ENCODE data around the gene MS4A4E.
"Not testable (repeated sequence)": the region's sequence is repeated elsewhere in the genome, so short reads cannot be mapped to it uniquely, and the experiment has no call there.

DNA sequence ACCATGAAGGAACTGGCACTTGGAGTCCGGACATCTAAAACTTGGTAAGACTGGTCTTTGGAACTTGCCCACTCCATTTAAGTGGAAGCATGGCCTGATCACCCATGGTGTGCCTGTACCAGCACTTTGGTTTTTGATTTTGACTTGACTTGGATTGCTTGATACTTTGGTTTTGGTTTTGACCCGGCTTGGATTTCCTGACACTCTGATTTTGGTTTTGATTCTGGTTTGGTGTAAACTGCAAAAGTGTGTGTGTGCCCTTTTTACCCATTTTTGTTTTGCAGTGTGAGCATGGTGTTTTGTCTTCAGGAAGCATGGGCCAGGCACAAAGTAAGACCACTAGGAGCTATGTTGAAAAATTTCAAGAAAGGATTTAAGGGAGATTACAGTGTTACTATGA, 56.8 kb downstream of the MS4A4E start:
- TF ChIP-seq XBP1 (CRISPR knock-in tag; IDR thresholded peaks at IDR 0.05); FOXK1 (CRISPR knock-in tag; IDR thresholded peaks at IDR 0.05; ENCODE audit: borderline replicate concordance, low read depth); ZC3H13 (CRISPR knock-in tag; IDR thresholded peaks at IDR 0.05); TEAD2 (CRISPR knock-in tag; IDR thresholded peaks at IDR 0.05): not testable (repeated sequence)
- TF ChIP-seq, protein P1, sequence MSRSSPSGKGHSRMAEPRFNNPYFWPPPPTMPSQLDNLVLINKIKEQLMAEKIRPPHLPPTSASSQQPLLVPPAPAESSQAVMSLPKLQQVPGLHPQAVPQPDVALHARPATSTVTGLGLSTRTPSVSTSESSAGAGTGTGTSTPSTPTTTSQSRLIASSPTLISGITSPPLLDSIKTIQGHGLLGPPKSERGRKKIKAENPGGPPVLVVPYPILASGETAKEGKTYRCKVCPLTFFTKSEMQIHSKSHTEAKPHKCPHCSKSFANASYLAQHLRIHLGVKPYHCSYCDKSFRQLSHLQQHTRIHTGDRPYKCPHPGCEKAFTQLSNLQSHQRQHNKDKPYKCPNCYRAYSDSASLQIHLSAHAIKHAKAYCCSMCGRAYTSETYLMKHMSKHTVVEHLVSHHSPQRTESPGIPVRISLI (CRISPR knock-in tag; IDR thresholded peaks at IDR 0.05; ENCODE audit: borderline replicate concordance), result not testable (repeated sequence)
- TF ChIP-seq, protein P2, sequence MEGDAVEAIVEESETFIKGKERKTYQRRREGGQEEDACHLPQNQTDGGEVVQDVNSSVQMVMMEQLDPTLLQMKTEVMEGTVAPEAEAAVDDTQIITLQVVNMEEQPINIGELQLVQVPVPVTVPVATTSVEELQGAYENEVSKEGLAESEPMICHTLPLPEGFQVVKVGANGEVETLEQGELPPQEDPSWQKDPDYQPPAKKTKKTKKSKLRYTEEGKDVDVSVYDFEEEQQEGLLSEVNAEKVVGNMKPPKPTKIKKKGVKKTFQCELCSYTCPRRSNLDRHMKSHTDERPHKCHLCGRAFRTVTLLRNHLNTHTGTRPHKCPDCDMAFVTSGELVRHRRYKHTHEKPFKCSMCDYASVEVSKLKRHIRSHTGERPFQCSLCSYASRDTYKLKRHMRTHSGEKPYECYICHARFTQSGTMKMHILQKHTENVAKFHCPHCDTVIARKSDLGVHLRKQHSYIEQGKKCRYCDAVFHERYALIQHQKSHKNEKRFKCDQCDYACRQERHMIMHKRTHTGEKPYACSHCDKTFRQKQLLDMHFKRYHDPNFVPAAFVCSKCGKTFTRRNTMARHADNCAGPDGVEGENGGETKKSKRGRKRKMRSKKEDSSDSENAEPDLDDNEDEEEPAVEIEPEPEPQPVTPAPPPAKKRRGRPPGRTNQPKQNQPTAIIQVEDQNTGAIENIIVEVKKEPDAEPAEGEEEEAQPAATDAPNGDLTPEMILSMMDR (CRISPR knock-in tag; IDR thresholded peaks at IDR 0.05), result not testable (repeated sequence)

All from HepG2 (cell line).